Uterine smooth muscle cell (primary cell): Measurements from ENCODE around the gene UBL4A. TPM values are rescaled to one million over a fixed set of nuclear protein-coding genes. Genes with fewer than 3 reads are reported as not detected.

Experiments
- total RNA-seq: library from RNA; depleted of rRNA; stranded (reverse); fragments of >200 nt; gene quantifications from 2 replicates; pipeline ENCODE4 v1.2.3, GENCODE V29; 2014

Gene UBL4A
- 41.7 and 59.2 TPM in 2 replicates for total RNA-seq

GRCh38 chrX:154486396-154487207 is at the start of gene UBL4A:
TSS of gene UBL4A (minus strand) at chrX:154486615. CDS start at chrX:154486584, 31 bp downstream.

GRCh38 chrX:154515966-154516655 is 29.7 kb upstream of the UBL4A start, which contains the start of gene FAM3A:
TSS of gene FAM3A (minus strand) at chrX:154516232. CDS start at chrX:154515772, 460 bp downstream.

GRCh38 chrX:154490414-154491083 is 4.1 kb upstream of the UBL4A start, which contains the start of gene SLC10A3:
TSS of gene SLC10A3 (minus strand) at chrX:154490629. CDS start at chrX:154488940, 1,689 bp downstream.

GRCh38 chrX:154478728-154479622 is 7.4 kb downstream of the UBL4A start, which contains the start of gene LAGE3:
TSS of gene LAGE3 (minus strand) at chrX:154479281. CDS start at chrX:154478915, 366 bp downstream.

GRCh38 chrX:154458116-154458953 is 28.1 kb downstream of the UBL4A start, which contains the start of gene PLXNA3:
TSS of gene PLXNA3 (plus strand) at chrX:154458281. CDS start at chrX:154460184, 1,903 bp downstream.

GRCh38 chrX:154443992-154444754 is 42.2 kb downstream of the UBL4A start, which contains the start of gene FAM50A:
TSS of gene FAM50A (plus strand) at chrX:154444141. CDS start at chrX:154444236, 95 bp downstream.

GRCh38 chrX:154436983-154437752 is 49.2 kb downstream of the UBL4A start, which contains the start of gene GDI1:
TSS of gene GDI1 (plus strand) at chrX:154437154. CDS start at chrX:154437255, 101 bp downstream.

Other genes starting within 250 kb of the UBL4A start
- not detected in 2 replicates for gene OPN1MW3, start 229.0 kb downstream of the UBL4A start, total RNA-seq
- gene TEX28, start 191.5 kb downstream of the UBL4A start, total RNA-seq, result not detected in 2 replicates
- gene TKTL1, start 190.8 kb downstream of the UBL4A start, total RNA-seq, result not detected in 2 replicates
- gene FLNA, start 112.0 kb downstream of the UBL4A start, total RNA-seq, result 2,419 and 3,747 TPM in 2 replicates
- 17.1 and 20.6 TPM in 2 replicates for gene EMD, start 107.3 kb downstream of the UBL4A start, total RNA-seq
- gene RPL10, start 88.2 kb downstream of the UBL4A start, total RNA-seq, result 2,853 and 3,007 TPM in 2 replicates
- gene DNASE1L1, start 77.4 kb downstream of the UBL4A start, total RNA-seq, result 31.5 and 54.7 TPM in 2 replicates
- 16.3 and 19.1 TPM in 2 replicates for gene TAFAZZIN, start 75.1 kb downstream of the UBL4A start, total RNA-seq
- gene ATP6AP1, start 57.9 kb downstream of the UBL4A start, total RNA-seq, result 58.3 and 72.5 TPM in 2 replicates
- gene GDI1, start 49.5 kb downstream of the UBL4A start, total RNA-seq, result 110 and 115 TPM in 2 replicates
- 89.5 and 112 TPM in 2 replicates for gene FAM50A, start 42.5 kb downstream of the UBL4A start, total RNA-seq
- 19.2 and 26.2 TPM in 2 replicates for gene PLXNA3, start 28.3 kb downstream of the UBL4A start, total RNA-seq
- 11.4 and 25.7 TPM in 2 replicates for gene LAGE3, start 7.3 kb downstream of the UBL4A start, total RNA-seq
- gene SLC10A3, start 4.0 kb upstream of the UBL4A start, total RNA-seq, result 15.9 and 17.5 TPM in 2 replicates
- gene FAM3A, start 29.6 kb upstream of the UBL4A start, total RNA-seq, result 32.4 TPM in 2 replicates
- 62.4 and 81.9 TPM in 2 replicates for gene G6PD, start 60.2 kb upstream of the UBL4A start, total RNA-seq
- 17.5 and 18.7 TPM in 2 replicates for gene IKBKG, start 61.0 kb upstream of the UBL4A start, total RNA-seq
- not detected in 2 replicates for gene CTAG1A, start 98.5 kb upstream of the UBL4A start, total RNA-seq
- not detected in 2 replicates for gene CTAG1B, start 132.7 kb upstream of the UBL4A start, total RNA-seq
- not detected in 2 replicates for gene CTAG2, start 167.0 kb upstream of the UBL4A start, total RNA-seq